Measurements from ENCODE around the gene C3.

The C3 gene

GRCh38 chr19:6693681-6694080, 26.8 kb downstream of the C3 start:
- no peak for DNase-seq (ENCODE audit: low read depth)
- no peak for TF ChIP-seq CTCF (IDR thresholded peaks at IDR 0.05; ENCODE audit: low read depth, low read length, missing control alignments)
- H3K4me3 ChIP-seq (ENCODE audit: low read depth, low read length), result no peak overlapping the region
- in situ Hi-C loops (cut with HindIII; ENCODE audit: low sequenced_read_pairs), result no loop called here

- DNase-seq (ENCODE audit: low read depth), result no peak
- in situ Hi-C loops (cut with HindIII; ENCODE audit: low sequenced_read_pairs), result no loop called here
- no peak overlapping the region for H3K4me3 ChIP-seq (ENCODE audit: low read depth, low read length)
- no peak for TF ChIP-seq CTCF (IDR thresholded peaks at IDR 0.05; ENCODE audit: low read depth, low read length, missing control alignments)
Measured at GRCh38 chr19:6693056-6693471, 27.4 kb downstream of the C3 start.

GRCh38 chr19:6692027-6692426, 28.4 kb downstream of the C3 start:
- in situ Hi-C loops (cut with HindIII; ENCODE audit: low sequenced_read_pairs), result no loop called here
- H3K4me3 ChIP-seq (ENCODE audit: low read depth, low read length), result no peak overlapping the region
- no peak for DNase-seq (ENCODE audit: low read depth)
- no peak for TF ChIP-seq CTCF (IDR thresholded peaks at IDR 0.05; ENCODE audit: low read depth, low read length, missing control alignments)

- in situ Hi-C loops (cut with HindIII; ENCODE audit: low sequenced_read_pairs), result no loop called here
- H3K4me3 ChIP-seq (ENCODE audit: low read depth, low read length), result no peak overlapping the region
- no peak for DNase-seq (ENCODE audit: low read depth)
- no peak for TF ChIP-seq CTCF (IDR thresholded peaks at IDR 0.05; ENCODE audit: low read depth, low read length, missing control alignments)
Measured at GRCh38 chr19:6691342-6691741, 29.1 kb downstream of the C3 start.

GRCh38 chr19:6690160-6690885, 30.1 kb downstream of the C3 start:
- DNase-seq (ENCODE audit: low read depth), result no peak
- no peak for TF ChIP-seq CTCF (IDR thresholded peaks at IDR 0.05; ENCODE audit: low read depth, low read length, missing control alignments)
- in situ Hi-C loops (cut with HindIII; ENCODE audit: low sequenced_read_pairs), result no loop called here
- H3K4me3 ChIP-seq (ENCODE audit: low read depth, low read length), result no peak overlapping the region

GRCh38 chr19:6687114-6687513, 33.3 kb downstream of the C3 start:
- in situ Hi-C loops (cut with HindIII; ENCODE audit: low sequenced_read_pairs), result no loop called here

More at GRCh38 chr19:6687114-6687513, 33.3 kb downstream of the C3 start:
- H3K4me3 ChIP-seq (ENCODE audit: low read depth, low read length), result no peak overlapping the region
- no peak for TF ChIP-seq CTCF (IDR thresholded peaks at IDR 0.05; ENCODE audit: low read depth, low read length, missing control alignments)
- no peak for DNase-seq (ENCODE audit: low read depth)

Measured in astrocyte of the cerebellum (primary cell).